ENCODE data around the gene CHD6.
A peak's percentile ranks its signal among the peaks of the same experiment; 100 is the strongest.

Gene CHD6

DNA sequence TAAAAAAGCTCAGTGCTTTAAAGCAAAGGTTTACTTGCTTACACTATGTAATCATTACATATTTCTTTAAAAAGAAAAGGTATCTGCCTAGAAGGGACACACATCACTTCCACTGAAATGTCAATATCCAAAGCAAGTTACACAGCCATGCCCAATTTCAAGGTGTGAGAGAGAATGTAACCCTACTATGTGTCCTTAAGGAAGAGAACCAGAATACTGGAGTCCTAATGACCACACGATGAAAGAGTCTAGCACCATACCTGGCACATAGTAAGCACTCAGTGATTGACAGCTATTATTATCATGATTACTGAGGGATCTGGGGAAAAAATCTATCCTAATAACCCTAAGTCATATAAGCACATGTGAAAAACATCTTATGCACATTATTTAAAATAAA lies 10.4 kb downstream of the CHD6 start:
- no peak overlapping the region for H2BK12ac ChIP-seq (ENCODE audit: low read length in 2 of 2)
- no peak overlapping the region for H4K91ac ChIP-seq (ENCODE audit: low read length)
- H3K9me3 ChIP-seq (ENCODE audit: control insufficient read depth, low read length), result no peaks in the 10 kb centered on the region
- no peak overlapping the region for H3K23ac ChIP-seq (ENCODE audit: low read length in 2 of 2)
- no peaks in the 10 kb centered on the region for H3K36me3 ChIP-seq (ENCODE audit: control insufficient read depth in 1 of 2, insufficient read depth in 2 of 2, low read depth in 1 of 2, low read length in 2 of 2)
- no peak overlapping the region for H4K8ac ChIP-seq (ENCODE audit: low read length)
- H3K27ac ChIP-seq (ENCODE audit: low read length, poor library complexity, severe bottlenecking), result no peak overlapping the region
- no peak overlapping the region for H2AK5ac ChIP-seq (ENCODE audit: low read length, severe bottlenecking)
- no peak overlapping the region for H3K14ac ChIP-seq (ENCODE audit: low read length in 2 of 2)
- no peaks in the 10 kb centered on the region for H3K4me1 ChIP-seq (ENCODE audit: control insufficient read depth, insufficient read depth, low read depth, low read length)
- DNase-seq, result no peak
- no peak overlapping the region for H3K4me3 ChIP-seq (ENCODE audit: insufficient read depth in 1 of 2, low read depth in 1 of 2, low read length in 2 of 2)
- H3K4me2 ChIP-seq (ENCODE audit: low read length, poor library complexity, severe bottlenecking), result no peak overlapping the region
- H3K4ac ChIP-seq (ENCODE audit: low read depth in 1 of 2, low read length in 2 of 2), result no peak overlapping the region
- H2BK15ac ChIP-seq (ENCODE audit: low read depth, poor library complexity, severe bottlenecking), result no peak overlapping the region
- WGBS, result no CpG with 5 or more reads among the region's 1 CpG
- no peaks in the 10 kb centered on the region for H3K27me3 ChIP-seq (ENCODE audit: control insufficient read depth in 1 of 2, insufficient read depth in 1 of 2, low read length in 2 of 2)
- H3K9ac ChIP-seq (ENCODE audit: low read length), result no peak overlapping the region
- peaks cover 6% of the 10 kb centered on the region for H3K79me1 ChIP-seq (replicated peaks; ENCODE audit: low read length, poor library complexity, severe bottlenecking)
- no peak overlapping the region for H2AFZ ChIP-seq (ENCODE audit: low read depth, low read length)
- no peak overlapping the region for H3K18ac ChIP-seq (ENCODE audit: low read depth in 1 of 2, low read length in 2 of 2)
- H2BK120ac ChIP-seq (ENCODE audit: low read depth, low read length), result no peak overlapping the region
- no peak overlapping the region for H2BK5ac ChIP-seq (ENCODE audit: low read depth, low read length, poor library complexity, severe bottlenecking)

DNA sequence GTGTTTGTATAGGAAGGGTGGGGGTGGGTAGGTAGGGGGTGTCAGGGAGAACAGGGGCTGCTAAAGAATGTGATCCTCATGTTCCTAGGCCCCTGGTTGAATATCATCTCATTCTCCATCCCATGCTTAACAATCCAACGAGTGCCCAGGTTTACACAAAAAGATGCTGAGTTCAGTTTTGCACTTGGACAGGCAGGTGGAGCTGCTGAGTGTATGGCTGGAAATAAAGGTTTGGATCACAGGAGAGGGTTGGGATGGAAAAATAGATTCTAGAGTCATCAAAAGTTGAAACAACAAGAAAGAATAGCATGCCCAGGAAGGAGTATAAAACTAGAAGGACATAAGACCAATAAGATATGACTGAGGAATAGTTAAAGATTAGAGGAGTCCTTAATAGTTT lies 14.2 kb downstream of the CHD6 start:
- no peak overlapping the region for H3K18ac ChIP-seq (ENCODE audit: low read depth in 1 of 2, low read length in 2 of 2)
- H3K27ac ChIP-seq (ENCODE audit: low read length, poor library complexity, severe bottlenecking), result no peak overlapping the region
- no peak overlapping the region for H3K9ac ChIP-seq (ENCODE audit: low read length)
- no peak overlapping the region for H3K14ac ChIP-seq (ENCODE audit: low read length in 2 of 2)
- no peak overlapping the region for H4K91ac ChIP-seq (ENCODE audit: low read length)
- H2BK12ac ChIP-seq (ENCODE audit: low read length in 2 of 2), result no peak overlapping the region
- H3K4ac ChIP-seq (ENCODE audit: low read depth in 1 of 2, low read length in 2 of 2), result no peak overlapping the region
- H3K23ac ChIP-seq (ENCODE audit: low read length in 2 of 2), result no peak overlapping the region
- H3K4me3 ChIP-seq (ENCODE audit: insufficient read depth in 1 of 2, low read depth in 1 of 2, low read length in 2 of 2), result no peak overlapping the region
- peak overlapping the region; percentile 16 for H4K8ac ChIP-seq (ENCODE audit: low read length)
- H2AK5ac ChIP-seq (ENCODE audit: low read length, severe bottlenecking), result no peak overlapping the region
- peaks cover 17% of the 10 kb centered on the region for H3K9me3 ChIP-seq (ENCODE audit: control insufficient read depth, low read length)
- H3K79me1 ChIP-seq (replicated peaks; ENCODE audit: low read length, poor library complexity, severe bottlenecking), result peaks cover 20% of the 10 kb centered on the region
- WGBS, result 94% methylated on average over 1 of the region's 1 CpG
- no peak overlapping the region for H2AFZ ChIP-seq (ENCODE audit: low read depth, low read length)
- no peaks in the 10 kb centered on the region for H3K27me3 ChIP-seq (ENCODE audit: control insufficient read depth in 1 of 2, insufficient read depth in 1 of 2, low read length in 2 of 2)
- H3K4me1 ChIP-seq (ENCODE audit: control insufficient read depth, insufficient read depth, low read depth, low read length), result no peaks in the 10 kb centered on the region
- H2BK5ac ChIP-seq (ENCODE audit: low read depth, low read length, poor library complexity, severe bottlenecking), result no peak overlapping the region
- no peak overlapping the region for H3K4me2 ChIP-seq (ENCODE audit: low read length, poor library complexity, severe bottlenecking)
- no peak for DNase-seq
- H2BK15ac ChIP-seq (ENCODE audit: low read depth, poor library complexity, severe bottlenecking), result no peak overlapping the region
- peaks cover 0 to 3% of the 10 kb centered on the region in 2 experiments for H3K36me3 ChIP-seq (ENCODE audit: control insufficient read depth in 1 of 2, insufficient read depth in 2 of 2, low read depth in 1 of 2, low read length in 2 of 2)
- H2BK120ac ChIP-seq (ENCODE audit: low read depth, low read length), result no peak overlapping the region

- WGBS, result 97% methylated on average over 4 of the region's 4 CpGs
- Histone ChIP-seq H3K36me3 (ENCODE audit: control insufficient read depth in 1 of 2, insufficient read depth in 2 of 2, low read depth in 1 of 2, low read length in 2 of 2) (peaks cover 0 to 3% of the 10 kb centered on the region in 2 experiments), H3K79me1 (replicated peaks; ENCODE audit: low read length, poor library complexity, severe bottlenecking) (peaks cover 37% of the 10 kb centered on the region)
Measured at GRCh38 chr20:41601742-41602141, 16.4 kb downstream of the CHD6 start.

GRCh38 chr20:41600926-41601631 lies 17.1 kb downstream of the CHD6 start:
- Histone ChIP-seq H2BK12ac (ENCODE audit: low read length in 2 of 2) (no peak overlapping the region), H3K9me3 (ENCODE audit: control insufficient read depth, low read length) (peaks cover 28% of the 10 kb centered on the region), H3K27me3 (ENCODE audit: control insufficient read depth in 1 of 2, insufficient read depth in 1 of 2, low read length in 2 of 2) (no peaks in the 10 kb centered on the region), H2BK15ac (ENCODE audit: low read depth, poor library complexity, severe bottlenecking) (no peak overlapping the region), H3K27ac (ENCODE audit: low read length, poor library complexity, severe bottlenecking) (no peak overlapping the region), H3K4ac (ENCODE audit: low read depth in 1 of 2, low read length in 2 of 2) (no peak overlapping the region), H4K8ac (ENCODE audit: low read length) (no peak overlapping the region), H3K36me3 (ENCODE audit: control insufficient read depth in 1 of 2, insufficient read depth in 2 of 2, low read depth in 1 of 2, low read length in 2 of 2) (peaks cover 0 to 3% of the 10 kb centered on the region in 2 experiments), H3K4me1 (ENCODE audit: control insufficient read depth, insufficient read depth, low read depth, low read length) (no peaks in the 10 kb centered on the region), H3K23ac (ENCODE audit: low read length in 2 of 2) (no peak overlapping the region), H3K4me3 (ENCODE audit: insufficient read depth in 1 of 2, low read depth in 1 of 2, low read length in 2 of 2) (no peak overlapping the region), H3K9ac (ENCODE audit: low read length) (no peak overlapping the region), H2AK5ac (ENCODE audit: low read length, severe bottlenecking) (no peak overlapping the region), H2BK5ac (ENCODE audit: low read depth, low read length, poor library complexity, severe bottlenecking) (no peak overlapping the region), H3K14ac (ENCODE audit: low read length in 2 of 2) (no peak overlapping the region), H3K18ac (ENCODE audit: low read depth in 1 of 2, low read length in 2 of 2) (no peak overlapping the region), H2AFZ (ENCODE audit: low read depth, low read length) (no peak overlapping the region), H4K91ac (ENCODE audit: low read length) (no peak overlapping the region), H3K79me1 (replicated peaks; ENCODE audit: low read length, poor library complexity, severe bottlenecking) (peaks cover 41% of the 10 kb centered on the region), H3K4me2 (ENCODE audit: low read length, poor library complexity, severe bottlenecking) (no peak overlapping the region), H2BK120ac (ENCODE audit: low read depth, low read length) (no peak overlapping the region)
- 93% methylated on average over 2 of the region's 3 CpGs for WGBS
- DNase-seq, result no peak

More at GRCh38 chr20:41601742-41602141, 16.4 kb downstream of the CHD6 start:
- Histone ChIP-seq H3K27ac (ENCODE audit: low read length, poor library complexity, severe bottlenecking) (no peak overlapping the region), H2AK5ac (ENCODE audit: low read length, severe bottlenecking) (no peak overlapping the region), H2BK15ac (ENCODE audit: low read depth, poor library complexity, severe bottlenecking) (no peak overlapping the region), H3K9me3 (ENCODE audit: control insufficient read depth, low read length) (peaks cover 28% of the 10 kb centered on the region), H3K14ac (ENCODE audit: low read length in 2 of 2) (no peak overlapping the region), H2BK12ac (ENCODE audit: low read length in 2 of 2) (no peak overlapping the region), H4K8ac (ENCODE audit: low read length) (no peak overlapping the region), H3K4me1 (ENCODE audit: control insufficient read depth, insufficient read depth, low read depth, low read length) (no peaks in the 10 kb centered on the region), H3K4me3 (ENCODE audit: insufficient read depth in 1 of 2, low read depth in 1 of 2, low read length in 2 of 2) (no peak overlapping the region), H3K4ac (ENCODE audit: low read depth in 1 of 2, low read length in 2 of 2) (no peak overlapping the region), H3K18ac (ENCODE audit: low read depth in 1 of 2, low read length in 2 of 2) (no peak overlapping the region), H3K4me2 (ENCODE audit: low read length, poor library complexity, severe bottlenecking) (no peak overlapping the region), H2BK5ac (ENCODE audit: low read depth, low read length, poor library complexity, severe bottlenecking) (no peak overlapping the region), H2AFZ (ENCODE audit: low read depth, low read length) (no peak overlapping the region), H3K27me3 (ENCODE audit: control insufficient read depth in 1 of 2, insufficient read depth in 1 of 2, low read length in 2 of 2) (no peaks in the 10 kb centered on the region), H3K23ac (ENCODE audit: low read length in 2 of 2) (no peak overlapping the region), H2BK120ac (ENCODE audit: low read depth, low read length) (no peak overlapping the region), H3K9ac (ENCODE audit: low read length) (no peak overlapping the region), H4K91ac (ENCODE audit: low read length) (no peak overlapping the region)
- DNase-seq, result no peak
